ENCODE data around the gene GGN. TPM values are rescaled to one million over a fixed set of nuclear protein-coding genes. Genes with fewer than 3 reads are reported as not detected.
A peak's percentile ranks its signal among the peaks of the same experiment; 100 is the strongest.

Gene GGN
- total RNA-seq, 2 experiments from 2014 or later = not detected

GRCh38 chr19:38375098-38375493 lies 12.7 kb downstream of the GGN start:
- Mint-ChIP-seq H3K27me3 (peaks cover 1% of the 10 kb centered on the region), H3K4me3 (peak overlapping the region; percentile 100), H3K36me3 (ENCODE audit: low read depth) (peaks cover 32% of the 10 kb centered on the region), H3K4me1 (ENCODE audit: low read depth) (peaks cover 23% of the 10 kb centered on the region), H3K27ac (peak overlapping the region; percentile 99), H3K9me3 (no peaks in the 10 kb centered on the region)
- DNase-seq = no peak
- intact Hi-C loops (cut with micrococcal nuclease) = no loop called here
- ATAC-seq = peak; percentile 0
- TF ChIP-seq, protein P1, sequence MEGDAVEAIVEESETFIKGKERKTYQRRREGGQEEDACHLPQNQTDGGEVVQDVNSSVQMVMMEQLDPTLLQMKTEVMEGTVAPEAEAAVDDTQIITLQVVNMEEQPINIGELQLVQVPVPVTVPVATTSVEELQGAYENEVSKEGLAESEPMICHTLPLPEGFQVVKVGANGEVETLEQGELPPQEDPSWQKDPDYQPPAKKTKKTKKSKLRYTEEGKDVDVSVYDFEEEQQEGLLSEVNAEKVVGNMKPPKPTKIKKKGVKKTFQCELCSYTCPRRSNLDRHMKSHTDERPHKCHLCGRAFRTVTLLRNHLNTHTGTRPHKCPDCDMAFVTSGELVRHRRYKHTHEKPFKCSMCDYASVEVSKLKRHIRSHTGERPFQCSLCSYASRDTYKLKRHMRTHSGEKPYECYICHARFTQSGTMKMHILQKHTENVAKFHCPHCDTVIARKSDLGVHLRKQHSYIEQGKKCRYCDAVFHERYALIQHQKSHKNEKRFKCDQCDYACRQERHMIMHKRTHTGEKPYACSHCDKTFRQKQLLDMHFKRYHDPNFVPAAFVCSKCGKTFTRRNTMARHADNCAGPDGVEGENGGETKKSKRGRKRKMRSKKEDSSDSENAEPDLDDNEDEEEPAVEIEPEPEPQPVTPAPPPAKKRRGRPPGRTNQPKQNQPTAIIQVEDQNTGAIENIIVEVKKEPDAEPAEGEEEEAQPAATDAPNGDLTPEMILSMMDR (IDR thresholded peaks at IDR 0.05) = no peak
- POLR2A ChIA-PET = interaction anchor here (0.7 to 3.4 kb wide), 6 partner anchors 8 to 140 kb away, joined by 3 to 40 read pairs (median 8); partner anchors contain the start of genes CATSPERG, GGN and SPRED3
- CTCF ChIA-PET = interaction anchor here (1.2 to 3.7 kb wide), 6 partner anchors 13 to 141 kb away, joined by 3 to 30 read pairs (median 8); partner anchors contain the start of genes FAM98C and GGN

DNA sequence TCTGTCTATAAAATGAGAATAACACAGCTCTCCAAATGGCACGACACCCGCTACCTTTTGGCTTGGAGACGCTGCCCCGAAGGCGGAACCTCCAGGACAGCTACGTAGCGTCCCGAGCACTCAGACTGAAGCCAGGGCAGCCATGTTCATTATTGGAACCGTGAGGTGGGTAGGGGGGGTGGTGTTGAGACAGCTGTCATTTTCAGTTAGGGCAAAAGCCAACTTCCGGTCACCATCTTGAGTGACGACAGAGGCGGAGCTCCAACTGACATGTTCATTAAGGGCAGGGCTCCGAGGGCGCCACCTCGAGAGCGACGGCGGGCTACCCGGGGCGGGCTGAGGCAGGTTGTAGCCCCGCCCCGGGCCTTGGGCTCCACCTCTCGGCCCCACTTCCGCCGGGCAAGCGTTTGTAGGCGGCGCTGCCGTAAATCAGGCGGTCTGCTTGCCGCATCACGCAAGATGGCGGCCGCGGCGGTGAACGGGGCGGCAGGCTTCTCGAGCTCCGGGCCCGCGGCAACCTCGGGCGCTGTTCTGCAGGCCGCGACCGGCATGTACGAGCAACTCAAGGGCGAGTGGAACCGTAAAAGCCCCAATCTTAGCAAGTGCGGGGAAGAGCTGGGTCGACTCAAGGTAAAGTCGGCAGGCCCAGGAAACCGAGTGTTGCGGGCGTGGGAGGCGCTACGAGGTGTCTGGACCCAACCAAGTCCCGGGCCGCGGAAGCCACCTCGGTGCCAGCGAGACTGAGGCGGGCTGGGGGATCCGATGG lies 13.3 kb downstream of the GGN start, which contains the start of gene PSMD8:
TSS of gene PSMD8 (plus strand) at position 240 of the 766 bp plus-strand sequence. CDS start at position 271, 31 bp downstream.
- Mint-ChIP-seq H3K4me3 (peak within 1 kb of the TSS; percentile 100), H3K9me3 (no peaks in the 10 kb centered on the region), H3K27ac (peak within 1 kb of the TSS; percentile 99), H3K27me3 (peaks cover 1% of the 10 kb centered on the region), H3K36me3 (ENCODE audit: low read depth) (peaks cover 27% of the 10 kb centered on the region), H3K4me1 (ENCODE audit: low read depth) (peaks cover 23% of the 10 kb centered on the region)
- intact Hi-C loops (cut with micrococcal nuclease) = loop anchor here (5.0 kb wide), 1 partner anchor 37 kb away; the partner anchor contains the start of gene CATSPERG
- ATAC-seq (peak; percentile 99), DNase-seq (peak; percentile 100)
- TF ChIP-seq, protein P1 (IDR thresholded peaks at IDR 0.05) = no peak
- POLR2A ChIA-PET = interaction anchor here (0.6 to 3.4 kb wide), 9 partner anchors 8 to 470 kb away, joined by 3 to 40 read pairs (median 3); partner anchors contain the start of genes CATSPERG, GGN and SPRED3
- CTCF ChIA-PET = interaction anchor here (0.7 to 3.7 kb wide), 16 partner anchors 12 to 556 kb away, joined by 3 to 30 read pairs (median 5); partner anchors contain the start of genes CATSPERG, FAM98C, GGN and MRPS12

DNA sequence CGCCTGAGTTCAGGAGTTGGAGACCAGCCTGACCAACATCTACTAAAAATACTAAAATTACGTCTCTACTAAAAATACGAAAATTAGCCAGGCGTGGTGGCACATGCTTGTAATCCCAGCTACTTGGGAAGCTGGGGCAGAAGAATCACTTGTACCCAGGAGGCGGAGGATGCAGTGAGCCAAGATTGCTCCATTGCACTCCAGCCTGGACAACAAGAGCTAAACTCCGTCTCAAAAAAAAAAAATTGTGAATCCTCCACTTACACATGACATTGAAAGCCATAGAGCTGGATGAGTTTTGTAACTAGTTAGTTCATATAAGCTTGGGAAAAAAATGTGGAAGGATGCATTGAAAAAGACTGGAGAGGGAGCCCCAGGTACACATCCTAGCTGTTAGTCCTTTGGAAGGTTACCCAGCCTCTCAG lies 13.9 kb downstream of the GGN start:
- intact Hi-C loops (cut with micrococcal nuclease) = loop anchor here (5.0 kb wide), 1 partner anchor 37 kb away; the partner anchor contains the start of gene CATSPERG
- ATAC-seq (no peak), DNase-seq (no peak)
- no peaks in the 10 kb centered on the region for H3K9me3 Mint-ChIP-seq
- H3K4me3 Mint-ChIP-seq = peak overlapping the region; percentile 100
- peaks cover 21% of the 10 kb centered on the region for H3K36me3 Mint-ChIP-seq (ENCODE audit: low read depth)
- ChIA-PET POLR2A (interaction anchor here (0.9 to 3.4 kb wide), 6 partner anchors 12 to 139 kb away, joined by 3 to 40 read pairs (median 8); partner anchors contain the start of genes CATSPERG, GGN and SPRED3), CTCF (interaction anchor here (0.7 to 3.7 kb wide), 15 partner anchors 12 to 556 kb away, joined by 3 to 30 read pairs (median 5); partner anchors contain the start of genes CATSPERG, FAM98C, MRPS12 and SARS2)
- H3K27me3 Mint-ChIP-seq = peaks cover 1% of the 10 kb centered on the region
- H3K4me1 Mint-ChIP-seq (ENCODE audit: low read depth) = peaks cover 23% of the 10 kb centered on the region
- TF ChIP-seq, protein P1 (IDR thresholded peaks at IDR 0.05) = no peak
- peak overlapping the region; percentile 99 for H3K27ac Mint-ChIP-seq

DNA sequence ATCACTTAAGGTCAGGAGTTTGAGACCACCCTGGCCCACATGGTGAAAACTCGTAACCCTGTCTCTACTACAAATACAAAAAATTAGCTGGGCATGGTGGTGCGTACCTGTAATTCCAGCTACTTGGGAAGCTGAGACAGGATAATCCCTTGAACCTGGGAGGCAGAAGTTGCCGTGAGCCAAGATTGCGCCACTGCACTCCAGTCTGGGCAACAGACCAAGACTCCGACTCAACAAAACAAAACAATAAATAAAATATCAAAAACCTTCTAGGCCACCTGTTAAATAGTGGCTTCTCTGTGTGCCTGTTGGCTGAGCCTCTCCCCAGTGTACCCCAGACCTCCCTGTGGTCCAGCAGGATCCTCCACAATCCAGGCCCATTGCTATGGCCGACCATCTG lies 16.8 kb downstream of the GGN start:
- Mint-ChIP-seq H3K9me3 (no peaks in the 10 kb centered on the region), H3K4me3 (no peak overlapping the region), H3K36me3 (ENCODE audit: low read depth) (peaks cover 11% of the 10 kb centered on the region), H3K27me3 (peaks cover 4% of the 10 kb centered on the region), H3K27ac (no peak overlapping the region), H3K4me1 (ENCODE audit: low read depth) (peaks cover 15% of the 10 kb centered on the region)
- ChIA-PET CTCF (no interaction called here), POLR2A (no interaction called here)
- TF ChIP-seq, protein P1 (IDR thresholded peaks at IDR 0.05) = no peak
- intact Hi-C loops (cut with micrococcal nuclease) = loop anchor here (5.0 kb wide), 1 partner anchor 34 kb away; the partner anchor contains the start of gene CATSPERG
- ATAC-seq = no peak
- no peak for DNase-seq
